Stimulated activated CD8-positive, alpha-beta memory T cell treated with anti-CD3 and anti-CD28 coated beads, Interleukin-15, amount 100 ng/mL, for 4 hours (primary cell): ENCODE measurements around the gene CHPF2.

Experiments used
- DNase-seq, 2 donors: peaks; one replicate each; pipeline ENCODE4 v3.0.0-alpha.2; 2020; ENCODE audit warnings: low read depth in 2 of 2

CHPF2 gene

GRCh38 chr7:151235091-151235787 lies 3.0 kb downstream of the CHPF2 start:
- no peak for DNase-seq

- no peak for DNase-seq
These were observed 4.1 kb downstream of the CHPF2 start for GRCh38 chr7:151236406-151236805.

GRCh38 chr7:151237244-151238189 lies 5.2 kb downstream of the CHPF2 start:
- DNase-seq = no peak

GRCh38 chr7:151238190-151238810 lies 6.0 kb downstream of the CHPF2 start:
- DNase-seq = no peak

GRCh38 chr7:151238924-151239836 lies 6.9 kb downstream of the CHPF2 start:
- no peak for DNase-seq

- DNase-seq = no peak
These were observed 7.7 kb downstream of the CHPF2 start for GRCh38 chr7:151239837-151240459.

- DNase-seq = no peak
These were observed 8.3 kb downstream of the CHPF2 start for GRCh38 chr7:151240536-151240935.

- no peak for DNase-seq
These were observed 8.9 kb downstream of the CHPF2 start for GRCh38 chr7:151240942-151241754.

GRCh38 chr7:151241755-151242096 lies 9.4 kb downstream of the CHPF2 start:
- DNase-seq = no peak

GRCh38 chr7:151242159-151243044 lies 10.1 kb downstream of the CHPF2 start:
- no peak for DNase-seq

- no peak for DNase-seq
These were observed 10.7 kb downstream of the CHPF2 start for GRCh38 chr7:151243045-151243349.

- DNase-seq = no peak
These were observed 11.3 kb downstream of the CHPF2 start for GRCh38 chr7:151243408-151244195.

GRCh38 chr7:151244196-151244840 lies 12.0 kb downstream of the CHPF2 start:
- no peak for DNase-seq

- no peak for DNase-seq
These were observed 12.6 kb downstream of the CHPF2 start for GRCh38 chr7:151244841-151245346.

GRCh38 chr7:151245360-151246101 lies 13.2 kb downstream of the CHPF2 start:
- peak in 1 of 2 donors; percentile 43 for DNase-seq

GRCh38 chr7:151246102-151246850 lies 14.0 kb downstream of the CHPF2 start:
- no peak for DNase-seq
